COLO668 (cell line): ENCODE results near the gene CLPX.
A peak's percentile ranks its signal among the peaks of the same experiment; 100 is the strongest.
"Not testable (repeated sequence)": the region's sequence is repeated elsewhere in the genome, so short reads cannot be mapped to it uniquely, and the experiment has no call there.

Experiments used
- DNase-seq: peaks from one replicate; lab custom pipeline; 2025; ENCODE audit not compliant: unreplicated experiment; lab: John Stamatoyannopoulos, UW

The CLPX gene

DNA sequence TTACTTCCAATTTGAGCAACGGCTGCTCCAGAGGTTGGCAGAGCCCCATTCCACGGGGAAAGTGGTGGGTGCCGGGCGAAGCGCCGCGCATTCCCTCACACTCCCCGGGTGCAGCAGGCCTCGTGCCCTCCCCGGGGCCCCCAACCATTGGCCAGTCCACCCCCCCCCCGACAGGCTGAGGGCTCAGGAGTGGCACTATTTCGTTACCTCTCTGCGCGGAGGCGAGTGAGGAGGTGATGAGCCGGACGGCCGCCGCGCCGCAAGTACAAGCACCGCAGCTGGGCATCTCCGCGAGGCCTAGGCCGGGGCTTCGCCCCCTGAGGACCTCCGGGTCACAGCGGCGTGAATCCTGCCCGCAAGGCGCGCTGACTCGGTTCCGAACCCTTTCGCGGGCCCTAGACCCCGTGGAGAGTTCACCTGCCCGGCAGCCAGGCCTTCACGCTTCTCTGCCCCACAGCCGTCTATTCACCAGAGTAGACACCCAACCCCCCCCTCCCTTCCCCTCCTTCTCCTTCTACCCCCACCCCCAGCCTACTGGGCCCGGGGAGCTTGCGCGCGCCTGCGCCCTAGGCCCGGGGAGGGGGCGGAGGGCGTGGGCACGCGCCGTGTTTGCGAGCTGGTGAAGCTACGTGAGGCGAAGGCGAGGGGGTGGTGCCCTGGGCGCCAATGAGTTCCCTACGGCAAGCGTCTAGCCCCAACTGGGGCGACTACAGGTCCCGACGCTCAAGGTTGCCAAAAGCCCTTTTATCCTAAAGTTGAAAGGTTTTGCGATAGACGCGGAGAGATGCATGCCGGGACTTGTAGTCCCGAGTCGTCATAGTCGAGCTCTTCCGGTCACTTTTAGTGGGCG, at the start of gene CLPX:
Gene CLPX, minus strand, starts transcription at position 475 of the 850 bp plus-strand sequence. Its CDS starts 189 bp downstream, at position 286.
- DNase-seq = peak; percentile 92

DNA sequence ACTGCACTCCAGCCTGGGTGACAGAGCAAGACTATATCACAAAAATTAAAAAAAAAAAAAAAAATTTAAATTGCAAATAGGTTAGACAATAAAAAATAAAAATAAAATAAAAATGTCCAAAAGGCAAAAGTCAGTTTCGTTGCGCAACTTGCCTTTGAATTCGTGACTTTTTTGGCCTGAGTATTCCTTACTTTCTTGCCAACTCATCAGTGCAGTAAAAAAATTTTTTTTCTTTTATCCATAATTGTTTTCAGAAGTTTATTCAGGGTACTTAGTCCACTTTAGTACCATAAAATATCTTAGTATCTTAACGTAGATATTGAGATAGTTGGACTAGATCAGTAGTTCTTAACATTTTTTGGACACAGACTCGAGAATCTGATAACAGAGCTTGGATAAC, 48.6 kb upstream of the CLPX start:
- DNase-seq = no peak

DNA sequence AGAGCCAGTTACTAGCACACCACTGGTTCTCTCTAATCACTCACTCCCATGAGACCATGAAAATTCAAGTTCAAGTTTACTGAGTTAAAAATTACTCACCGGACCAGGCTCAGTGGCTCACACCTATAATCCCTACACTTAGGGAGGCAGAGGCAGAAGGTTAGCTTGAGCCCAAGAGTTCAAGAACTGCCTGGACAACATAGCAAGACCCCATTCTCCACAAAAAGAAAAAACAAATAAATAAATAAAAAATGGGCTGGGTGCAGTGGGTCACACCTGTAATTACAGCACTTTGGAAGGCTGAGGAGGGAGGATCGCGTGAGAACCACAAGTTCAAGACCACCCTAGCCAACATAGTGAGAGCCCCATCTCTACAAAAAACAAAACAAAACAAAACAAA, 47.4 kb upstream of the CLPX start:
- no peak for DNase-seq

DNA sequence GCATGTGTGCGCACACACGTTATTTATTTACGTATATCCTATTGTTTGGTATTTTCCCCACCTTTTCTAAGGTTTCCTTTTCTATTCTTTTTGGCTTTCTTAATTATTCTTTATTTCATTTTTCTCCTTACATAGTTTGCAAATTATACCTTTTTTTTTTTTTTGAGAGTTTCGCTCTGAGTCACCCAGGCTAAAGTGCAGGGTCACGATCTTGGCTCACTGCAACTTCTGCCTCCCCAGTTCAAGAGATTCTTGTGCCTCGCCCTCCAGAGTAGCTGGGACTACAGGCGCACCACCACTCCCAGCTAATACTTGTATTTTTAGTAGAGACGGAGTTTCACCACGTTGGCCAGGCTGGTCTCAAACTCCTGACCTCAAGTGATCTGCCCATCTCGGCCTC, 46.2 kb upstream of the CLPX start:
- DNase-seq = no peak

DNA sequence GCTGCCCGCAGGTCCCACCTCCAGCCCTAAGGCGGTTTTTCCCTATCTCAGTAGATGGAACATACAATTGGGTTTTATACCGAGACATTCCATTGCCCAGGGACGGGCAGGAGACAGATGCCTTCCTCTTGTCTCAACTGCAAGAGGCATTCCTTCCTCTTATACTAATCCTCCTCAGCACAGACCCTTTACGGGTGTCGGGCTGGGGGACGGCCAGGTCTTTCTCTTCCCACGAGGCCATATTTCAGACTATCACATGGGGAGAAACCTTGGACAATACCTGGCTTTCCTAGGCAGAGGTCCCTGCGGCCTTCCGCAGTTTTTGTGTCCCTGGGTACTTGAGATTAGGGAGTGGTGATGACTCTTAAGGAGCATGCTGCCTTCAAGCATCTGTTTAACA, 41.8 kb upstream of the CLPX start:
- not testable (repeated sequence) for DNase-seq

DNA sequence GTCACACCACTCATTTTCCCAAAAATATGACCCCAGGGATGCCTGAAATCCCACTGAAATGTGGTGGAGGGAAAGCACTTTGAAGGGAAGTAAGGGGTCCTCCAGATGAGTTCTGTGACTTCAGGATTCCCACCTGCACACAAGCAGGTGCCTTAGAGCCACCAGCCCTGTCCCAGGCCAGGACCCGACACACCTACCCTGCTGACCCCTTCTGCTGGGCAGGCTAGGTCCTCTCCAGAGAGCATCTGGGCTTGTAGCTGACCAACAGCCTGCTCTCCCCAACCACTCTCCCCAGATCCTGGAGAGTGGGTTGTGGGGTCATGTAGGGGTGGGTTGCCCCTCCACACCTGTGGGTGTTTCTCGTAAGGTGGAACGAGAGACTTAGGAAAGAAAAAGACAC, 41.1 kb upstream of the CLPX start:
- no peak for DNase-seq

DNA sequence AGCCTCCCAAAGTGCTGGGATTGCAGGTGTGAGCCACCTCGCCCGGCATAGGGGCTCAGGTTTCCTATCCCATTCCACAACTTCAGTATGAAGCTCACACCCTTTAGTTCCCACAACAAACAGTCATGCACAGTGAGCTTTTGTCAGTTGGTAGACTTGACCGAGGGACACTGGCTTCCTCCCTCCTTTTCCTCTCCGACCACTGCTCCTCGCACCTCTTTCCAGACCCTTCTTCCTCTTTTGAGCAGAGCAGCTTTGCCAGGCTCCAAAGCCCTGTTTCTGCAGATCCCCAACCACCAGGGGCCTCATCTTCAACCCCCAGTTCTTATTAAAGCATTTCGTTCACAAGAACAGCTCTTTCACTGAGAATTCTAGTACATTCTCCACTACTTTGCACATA, 38.9 kb upstream of the CLPX start:
- DNase-seq = no peak

DNA sequence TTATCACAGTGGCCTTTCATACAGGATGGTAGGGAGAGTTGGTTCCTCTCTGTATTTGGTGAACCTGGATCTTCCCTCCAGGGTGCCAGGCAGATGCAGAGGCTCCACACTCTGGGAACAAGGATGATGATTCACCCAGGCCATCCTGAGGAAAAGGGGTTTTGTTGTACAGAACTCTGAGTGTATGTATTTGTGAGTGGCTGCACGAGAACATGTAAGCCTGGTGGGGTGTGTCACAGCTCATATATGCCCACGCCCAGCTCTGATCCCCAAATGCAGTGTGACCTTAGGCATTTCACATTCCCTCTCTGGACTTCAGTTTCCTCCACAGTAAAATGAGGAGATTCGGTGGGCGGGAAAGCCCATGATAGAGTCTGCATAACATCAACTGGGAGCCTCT, 37.7 kb upstream of the CLPX start:
- DNase-seq = no peak

DNA sequence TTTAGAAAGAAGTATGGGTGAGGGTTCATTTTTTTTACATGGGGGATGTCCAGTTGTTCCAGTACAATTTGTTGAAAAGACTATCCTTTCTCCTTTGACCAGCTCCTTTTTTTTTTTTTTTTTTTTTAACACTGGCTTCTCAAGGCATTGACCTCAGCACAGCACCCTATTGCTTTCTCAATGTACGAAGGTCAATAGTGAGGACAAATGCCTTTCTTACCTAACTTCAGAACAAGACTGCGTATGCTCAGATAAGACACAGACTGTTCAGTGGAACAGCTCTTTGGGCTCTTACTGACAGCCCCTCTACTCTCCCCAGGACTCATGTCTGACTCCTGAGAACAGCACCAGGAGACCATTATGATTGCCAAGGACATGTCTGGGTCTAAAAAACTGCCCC, 36.6 kb upstream of the CLPX start:
- DNase-seq = no peak

DNA sequence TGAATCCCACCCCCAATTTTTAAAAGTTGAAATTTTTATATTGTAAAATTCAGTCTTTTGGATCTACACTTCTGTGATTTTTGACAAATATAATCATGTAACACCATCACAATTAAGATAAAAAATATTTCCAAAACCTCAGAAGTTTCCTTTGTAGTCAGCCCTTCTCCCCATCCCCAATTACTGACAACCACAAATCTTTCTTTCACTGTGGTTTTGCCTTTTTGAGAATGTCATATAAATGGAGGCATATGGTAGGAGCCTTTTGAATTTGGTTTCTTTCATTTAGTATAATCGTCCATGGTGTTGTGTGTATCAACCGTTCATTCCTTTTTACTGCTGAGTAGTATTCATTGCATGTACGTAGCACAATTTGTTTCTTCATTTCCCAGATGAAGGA, 34.0 kb upstream of the CLPX start:
- DNase-seq = no peak

DNA sequence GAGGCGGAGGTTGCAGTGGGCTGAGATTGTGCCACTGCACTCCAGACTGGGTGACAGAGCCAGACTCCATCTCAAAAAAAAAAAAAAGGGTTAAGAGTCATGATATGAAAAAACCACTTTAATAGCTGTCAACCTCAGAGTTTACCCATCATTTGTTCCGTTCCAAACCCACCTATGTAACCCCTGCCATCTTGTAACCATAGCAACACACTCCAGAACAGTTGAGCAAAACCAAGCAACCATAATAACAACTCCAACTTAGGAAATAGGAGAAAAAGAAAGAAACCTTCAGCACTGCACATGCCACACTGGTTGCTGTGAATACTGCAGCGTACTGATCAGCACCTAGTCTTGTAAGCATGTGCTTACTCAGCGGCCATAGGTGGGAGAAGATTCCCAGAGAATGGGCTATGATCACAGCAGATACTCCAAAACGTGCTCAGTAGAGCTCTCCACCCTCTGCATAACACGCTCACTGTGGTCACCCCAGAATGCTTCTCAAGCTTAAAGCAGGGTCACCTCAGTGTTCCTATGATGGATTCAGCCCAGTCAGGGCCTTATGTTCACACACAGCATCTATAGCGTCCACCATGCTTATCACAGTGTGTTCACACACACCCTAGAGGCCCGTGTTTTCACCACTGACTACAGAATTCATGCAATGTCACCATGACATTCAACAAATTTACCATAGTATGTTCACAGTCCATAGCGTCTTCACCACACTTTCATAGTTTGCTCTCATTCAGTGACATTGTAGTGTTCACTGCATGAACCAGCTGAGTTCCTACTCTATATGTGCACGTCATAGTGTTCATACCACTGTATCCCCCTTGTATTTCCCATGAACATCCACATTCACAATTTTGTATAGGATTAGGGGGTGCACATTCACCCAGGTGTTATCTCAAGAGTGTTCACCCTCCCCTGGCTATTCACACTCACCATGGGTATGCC, 32.7 kb upstream of the CLPX start:
- no peak for DNase-seq

DNA sequence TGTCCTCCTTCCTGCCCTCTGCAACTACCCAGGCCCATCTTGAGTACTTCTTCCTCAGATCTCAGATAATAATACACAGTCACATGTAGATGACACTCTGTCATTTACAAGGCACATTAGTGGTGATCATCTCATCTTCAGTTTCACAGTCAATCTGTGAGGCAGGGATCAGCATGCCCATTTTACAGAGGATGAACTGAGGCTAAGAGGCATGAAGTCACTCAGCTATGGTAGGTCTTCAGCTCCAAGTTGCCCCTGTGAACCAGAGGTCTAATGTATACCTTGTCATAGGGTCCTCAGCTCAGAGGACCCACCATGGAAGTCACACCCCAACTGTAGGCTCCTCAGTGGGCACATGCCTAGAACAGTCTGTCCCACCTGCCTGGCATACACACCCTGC, 30.4 kb upstream of the CLPX start:
- no peak for DNase-seq

DNA sequence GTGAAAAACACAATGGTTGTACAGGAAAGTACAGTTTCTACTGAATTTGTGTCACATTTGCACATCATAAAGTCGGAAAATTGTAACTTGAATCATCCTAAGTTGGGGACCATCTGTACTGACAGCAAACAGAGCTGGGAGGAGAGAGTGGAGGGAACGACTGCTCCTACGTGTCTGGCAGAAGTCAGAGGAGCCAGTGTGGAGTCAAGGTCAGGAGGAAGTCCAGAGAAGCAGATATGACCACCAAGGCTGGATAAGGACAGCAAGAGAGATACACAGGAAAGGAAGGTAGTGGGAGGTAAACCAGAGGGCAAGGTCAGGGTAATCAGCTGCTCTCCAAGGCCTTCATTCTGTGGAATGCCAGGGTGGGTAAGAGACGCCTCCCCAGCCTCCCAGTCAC, 28.9 kb upstream of the CLPX start:
- DNase-seq = no peak

DNA sequence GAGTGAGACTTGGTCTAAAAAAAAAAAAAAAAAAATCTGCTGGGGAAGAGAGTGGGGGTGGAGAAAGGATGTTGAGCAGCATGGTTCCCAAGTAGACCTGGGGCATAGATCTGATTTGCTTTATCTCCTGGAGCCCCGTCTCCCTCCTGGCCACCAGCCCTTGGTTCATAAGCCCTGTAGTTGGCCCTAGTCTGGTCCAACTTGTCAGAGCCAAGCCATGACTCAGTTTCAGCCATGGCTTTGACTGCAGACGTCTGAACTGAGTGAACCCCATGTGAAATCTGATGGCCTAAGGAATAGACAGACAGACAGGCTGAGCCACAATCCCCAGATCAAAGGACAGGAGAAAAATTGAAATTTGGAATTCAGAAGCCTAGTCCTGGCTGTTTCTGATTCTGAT, 28.1 kb upstream of the CLPX start:
- no peak for DNase-seq

DNA sequence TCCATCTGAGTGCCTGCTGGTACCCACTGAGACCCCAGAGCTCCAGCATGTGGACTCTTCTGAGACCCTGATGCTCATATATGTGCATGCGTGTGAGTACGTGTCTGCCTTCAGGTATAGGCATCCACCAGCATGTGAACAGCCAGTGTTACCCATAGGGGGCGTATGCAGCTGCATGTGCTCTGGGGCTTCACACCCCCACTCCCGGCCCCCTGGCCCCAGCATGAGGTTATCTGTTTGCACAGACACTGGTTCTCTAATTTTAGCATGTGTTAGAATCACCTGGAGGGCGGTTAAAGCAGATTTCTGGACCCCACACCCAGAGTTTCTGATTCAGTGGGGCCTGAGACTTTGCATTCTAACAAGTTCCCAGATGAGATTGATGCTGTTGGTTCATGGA, 27.0 kb upstream of the CLPX start:
- DNase-seq = peak; percentile 7

DNA sequence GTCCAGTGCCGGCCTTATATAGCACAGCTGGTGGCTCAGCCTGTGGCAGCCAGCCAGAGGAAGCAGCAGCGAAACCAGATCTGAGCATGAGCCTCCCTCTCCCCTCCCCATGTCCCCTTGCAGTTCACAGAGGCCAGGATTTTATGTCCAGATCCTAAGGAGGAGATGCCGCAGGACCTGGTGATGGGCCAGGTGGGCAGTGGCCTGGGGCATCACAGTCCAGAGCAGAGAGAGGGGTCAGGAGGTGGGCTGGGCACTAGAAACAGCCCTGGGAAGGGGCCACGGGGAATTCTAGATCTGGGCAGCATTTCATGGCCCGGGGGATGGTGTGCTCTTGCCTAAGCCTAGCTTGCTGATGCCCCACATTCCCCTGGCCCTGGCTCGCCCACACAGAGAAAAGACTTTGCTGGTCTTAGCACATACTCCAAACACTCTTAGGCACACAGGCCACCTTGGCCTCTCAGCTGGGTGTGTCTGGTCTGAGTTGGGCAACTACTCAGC, 26.4 kb upstream of the CLPX start:
- DNase-seq = no peak

DNA sequence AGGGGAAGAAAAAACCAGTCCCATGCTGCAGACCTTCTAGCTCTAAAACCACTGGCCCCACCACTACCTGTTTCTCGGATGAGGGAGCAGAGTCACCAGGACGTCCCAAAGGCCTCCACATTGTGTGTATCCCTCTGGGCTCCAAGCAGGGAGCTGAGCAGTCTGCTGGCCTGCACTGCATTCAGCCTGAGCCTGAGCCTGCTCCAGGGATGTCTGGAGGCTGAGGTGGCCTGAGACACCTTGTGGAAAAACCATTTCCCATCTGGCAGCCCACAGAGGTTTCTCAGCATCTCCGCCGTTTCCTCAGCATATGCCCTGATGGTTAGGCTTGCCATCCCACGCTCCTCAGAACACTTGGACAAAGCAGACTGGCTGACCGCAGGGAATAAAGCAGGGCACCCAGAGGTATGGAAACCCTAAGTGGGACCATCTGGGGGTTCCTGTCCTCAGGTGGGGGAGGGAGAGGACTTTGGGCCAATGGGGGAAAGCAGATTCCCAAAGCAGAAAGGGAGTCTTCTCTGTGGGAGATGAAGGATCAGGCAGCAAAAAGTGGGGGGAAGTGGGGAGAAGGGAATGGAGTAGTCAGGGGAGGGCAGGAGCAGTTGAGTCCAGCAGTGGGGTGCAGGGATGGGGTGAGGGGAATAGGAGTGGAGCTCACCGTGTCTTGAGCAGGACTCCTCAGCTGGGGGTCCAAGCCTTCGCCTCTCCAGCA, 25.8 kb upstream of the CLPX start, which contains the start of gene CILP:
Gene CILP, minus strand, starts transcription at position 704 of the 712 bp plus-strand sequence. CDS start 1,718 bp downstream, outside the sequence.
- DNase-seq = no peak

DNA sequence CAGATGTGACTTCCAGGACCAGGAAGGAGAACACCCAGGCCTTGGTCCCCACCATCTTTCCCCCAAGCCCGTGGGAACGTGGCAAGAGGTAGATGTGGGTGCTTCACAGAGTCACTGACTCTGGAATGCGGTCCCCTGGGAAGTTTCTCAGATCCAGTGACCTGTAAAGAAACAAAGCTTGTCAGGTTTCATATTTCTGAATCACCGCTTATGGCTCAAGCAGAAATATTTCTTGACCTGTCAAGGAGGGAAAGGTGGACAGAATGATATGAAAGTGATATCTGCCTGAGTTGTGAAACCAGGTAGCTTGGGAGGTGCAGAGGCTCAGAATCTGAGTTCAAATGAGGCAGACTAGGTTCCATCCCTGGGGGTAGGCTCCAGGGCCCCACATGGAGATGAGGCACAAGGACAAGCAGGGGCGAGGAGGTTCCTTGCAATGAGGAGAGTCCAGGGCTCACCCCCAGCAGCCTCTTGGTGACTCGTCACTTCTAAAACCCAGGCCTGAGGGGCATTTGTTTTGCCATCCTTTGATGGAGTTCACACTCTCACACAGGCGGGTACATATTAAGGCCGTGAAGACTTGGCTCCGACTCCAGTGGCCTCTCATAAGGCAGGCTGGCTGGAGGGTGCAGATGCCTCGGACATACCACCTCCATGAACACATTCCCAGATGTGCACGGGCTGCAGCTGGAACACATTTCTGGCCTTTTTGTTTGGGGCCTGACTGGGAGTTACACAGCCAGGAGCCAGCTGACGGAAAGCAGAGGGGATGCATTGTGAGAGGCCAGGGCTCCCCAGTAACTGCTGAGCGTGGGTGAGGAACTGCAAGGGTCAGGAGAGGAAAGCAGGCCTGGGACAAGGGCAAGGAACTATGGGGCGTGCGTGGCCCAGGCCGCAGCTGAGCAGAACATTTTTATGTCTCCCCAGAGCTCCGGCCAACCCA, 24.8 kb upstream of the CLPX start:
- no peak for DNase-seq

DNA sequence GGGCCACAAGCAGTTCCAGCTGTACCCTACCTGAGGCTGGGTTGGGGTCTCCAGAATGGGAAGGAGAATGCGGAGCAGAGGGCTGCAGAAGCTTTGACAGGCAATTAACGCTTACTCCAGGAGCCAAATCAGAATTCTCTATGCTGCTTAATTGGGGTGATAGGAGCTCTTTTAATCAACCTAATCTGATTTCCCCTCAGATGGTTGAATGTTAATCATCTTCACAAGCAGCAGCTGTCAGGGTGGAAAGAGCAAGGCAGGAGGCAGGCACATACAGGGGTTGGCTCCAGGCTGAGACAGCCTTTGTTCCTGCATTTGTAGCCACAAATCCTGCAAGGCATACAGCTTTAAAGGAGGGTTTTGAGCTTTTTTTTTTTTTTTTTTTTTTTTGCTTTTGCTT, 23.5 kb upstream of the CLPX start:
- DNase-seq = no peak

DNA sequence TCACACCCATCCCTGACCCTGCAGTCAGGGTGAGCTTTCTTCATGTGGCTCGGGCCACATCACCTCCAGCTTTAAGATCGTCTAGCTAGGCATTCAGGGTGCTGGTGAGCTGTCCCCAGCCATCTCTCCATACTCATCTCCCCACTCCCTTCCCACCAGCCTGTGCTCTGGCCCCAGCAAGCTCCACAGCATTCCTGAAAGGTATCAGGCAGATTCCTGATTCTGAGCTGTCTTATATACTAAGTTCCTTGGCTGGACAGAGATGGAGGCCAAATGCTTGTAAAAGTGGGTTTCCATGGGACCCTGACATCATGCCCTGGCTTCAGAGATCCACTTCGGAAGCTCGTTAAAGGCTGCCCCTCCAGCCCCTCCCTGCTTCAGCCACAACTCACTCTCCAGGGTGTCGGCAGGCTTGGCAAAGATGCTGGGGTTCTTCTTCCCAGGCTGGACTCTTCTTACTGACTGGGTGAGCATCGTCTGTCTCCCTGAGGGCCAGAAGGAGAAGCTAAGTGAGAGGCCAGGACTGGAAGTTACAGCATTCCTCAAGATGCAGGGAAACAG, 22.2 kb upstream of the CLPX start:
- no peak for DNase-seq
